Breast epithelium (tissue), 4 donors: ENCODE data around the gene KRTAP25-1. TPM values are rescaled to one million over a fixed set of nuclear protein-coding genes. Genes with fewer than 3 reads are reported as not detected.

ENCODE experiments used
- DNase-seq, 2 donors: peaks; one replicate each; pipeline ENCODE4 v3.0.0-alpha.2; 2019; ENCODE audit warnings: low spot score in 2 of 2
- H3K27ac ChIP-seq, 2 donors: fragments of 200-600 bp; sonication (generic) in 1 of 2; one replicate each; pipeline ENCODE4 v1.5.1; 2016 to 2019; ENCODE audit warnings: mild to moderate bottlenecking in 1 of 2
- H3K27me3 ChIP-seq, 2 donors: fragments of 200-600 bp; sonication (generic) in 1 of 2; one replicate each; pipeline versions ENCODE4 v1.5.1 to v1.6.0; 2017 to 2019; ENCODE audit warnings: control low read depth in 1 of 2, mild to moderate bottlenecking in 1 of 2
- H3K36me3 ChIP-seq: fragments of 200-600 bp; one replicate; pipeline ENCODE4 v1.5.1; 2019
- H3K4me1 ChIP-seq, 2 donors: fragments of 200-600 bp; sonication (generic); one replicate each; pipeline ENCODE4 v1.5.1; 2016 to 2019; ENCODE audit warnings: control low read depth in 1 of 2
- H3K4me3 ChIP-seq, 3 donors: fragments of 200-600 bp; sonication (generic); 1 replicate in 2 of 3; 2 replicates in 1 of 3; pipeline ENCODE4 v1.5.1; 2016 to 2019; ENCODE audit warnings: mild to moderate bottlenecking in 3 of 3, moderate library complexity in 2 of 3
- H3K9me3 ChIP-seq, 2 donors: fragments of 200-600 bp; sonication (generic) in 1 of 2; one replicate each; pipeline ENCODE4 v1.5.1; 2016 to 2019; ENCODE audit warnings: control low read depth in 1 of 2
- CTCF ChIP-seq, 3 donors: fragments of 450-650 bp; IDR thresholded peaks; one replicate each; pipeline ENCODE4 v1.5.1; 2016 to 2017; ENCODE audit warnings: antibody characterized with exemption in 3 of 3, mild to moderate bottlenecking in 3 of 3, moderate library complexity in 3 of 3
- POLR2A ChIP-seq: fragments of 450-650 bp; IDR thresholded peaks from one replicate; pipeline ENCODE4 v1.6.1; 2016; ENCODE audit warnings: antibody characterized with exemption, mild to moderate bottlenecking, moderate library complexity
- POLR2AphosphoS5 ChIP-seq, 3 donors: sonication (generic); formaldehyde crosslinking; IDR thresholded peaks; one replicate each; pipeline ENCODE4 v1.6.1; 2017; ENCODE audit warnings: antibody characterized with exemption in 3 of 3
- intact Hi-C: fragments of 100-400 bp; cut with DNase I; formaldehyde crosslinking; loops from one replicate; pipeline ENCODE4 v1.15.1; 2023; ENCODE audit warnings: low total_unique reads
- total RNA-seq, 3 donors: library from RNA; depleted of rRNA; stranded (reverse); fragments of >200 nt; gene quantifications; one replicate each; pipeline ENCODE4 v1.1.0, GENCODE V29; 2016

KRTAP25-1 gene
- total RNA-seq, 3 donors from 2014 or later: not detected

- H3K9me3 ChIP-seq: no peaks in the 10 kb centered on the region
- no peaks in the 10 kb centered on the region for H3K27me3 ChIP-seq
- H3K4me1 ChIP-seq: no peaks in the 10 kb centered on the region
- H3K36me3 ChIP-seq: no peaks in the 10 kb centered on the region
- TF ChIP-seq POLR2A (no peak), CTCF (IDR thresholded peaks at IDR 0.05) (no peak), POLR2AphosphoS5 (IDR thresholded peaks at IDR 0.05) (no peak)
- no peak for DNase-seq
- H3K4me3 ChIP-seq: no peak overlapping the region
- intact Hi-C loops: no loop called here
- no peak overlapping the region for H3K27ac ChIP-seq
Observed at GRCh38 chr21:30315701-30316100, 26.4 kb upstream of the KRTAP25-1 start.

GRCh38 chr21:30306884-30307283, 17.6 kb upstream of the KRTAP25-1 start:
- no peak for DNase-seq

GRCh38 chr21:30305136-30305535, 15.8 kb upstream of the KRTAP25-1 start:
- Histone ChIP-seq H3K27me3 (no peaks in the 10 kb centered on the region), H3K36me3 (no peaks in the 10 kb centered on the region), H3K9me3 (peaks cover 0 to 5% of the 10 kb centered on the region in 2 donors), H3K4me1 (no peaks in the 10 kb centered on the region), H3K4me3 (no peak overlapping the region), H3K27ac (no peak overlapping the region)
- intact Hi-C loops: no loop called here
- TF ChIP-seq CTCF (IDR thresholded peaks at IDR 0.05): no peak
- TF ChIP-seq POLR2AphosphoS5 (IDR thresholded peaks at IDR 0.05): no peak
- no peak for TF ChIP-seq POLR2A
- no peak for DNase-seq

More at GRCh38 chr21:30306884-30307283, 17.6 kb upstream of the KRTAP25-1 start:
- Histone ChIP-seq H3K4me1 (no peaks in the 10 kb centered on the region), H3K9me3 (no peaks in the 10 kb centered on the region), H3K27ac (no peak overlapping the region), H3K4me3 (no peak overlapping the region), H3K36me3 (no peaks in the 10 kb centered on the region), H3K27me3 (no peaks in the 10 kb centered on the region)
- intact Hi-C loops: no loop called here
- no peak for TF ChIP-seq POLR2AphosphoS5 (IDR thresholded peaks at IDR 0.05)
- TF ChIP-seq CTCF (IDR thresholded peaks at IDR 0.05): no peak
- TF ChIP-seq POLR2A: no peak

- no peak for DNase-seq
- no peaks in the 10 kb centered on the region for H3K9me3 ChIP-seq
- no peaks in the 10 kb centered on the region for H3K27me3 ChIP-seq
- no peaks in the 10 kb centered on the region for H3K36me3 ChIP-seq
- intact Hi-C loops: no loop called here
- no peak within 1 kb of the TSS for H3K27ac ChIP-seq
- no peaks in the 10 kb centered on the region for H3K4me1 ChIP-seq
- no peak within 1 kb of the TSS for H3K4me3 ChIP-seq
- no peak for TF ChIP-seq CTCF (IDR thresholded peaks at IDR 0.05)
- TF ChIP-seq POLR2AphosphoS5 (IDR thresholded peaks at IDR 0.05): no peak
- no peak for TF ChIP-seq POLR2A
Observed at GRCh38 chr21:30282850-30283249, 6.5 kb downstream of the KRTAP25-1 start, which contains the start of gene KRTAP24-1. KRTAP24-1 (minus strand) TSS chr21:30282950; CDS start chr21:30282932, 18 bp downstream.

- H3K9me3 ChIP-seq: no peaks in the 10 kb centered on the region
- no peak for TF ChIP-seq POLR2AphosphoS5 (IDR thresholded peaks at IDR 0.05)
- no peak for TF ChIP-seq CTCF (IDR thresholded peaks at IDR 0.05)
- no peak for TF ChIP-seq POLR2A
- H3K36me3 ChIP-seq: no peaks in the 10 kb centered on the region
- H3K4me1 ChIP-seq: no peaks in the 10 kb centered on the region
- peak overlapping the region in 1 of 2 donors; percentile 35 for H3K27ac ChIP-seq
- no peak for DNase-seq
- H3K4me3 ChIP-seq: no peak overlapping the region
- H3K27me3 ChIP-seq: no peaks in the 10 kb centered on the region
- intact Hi-C loops: no loop called here
Observed at GRCh38 chr21:30271611-30272010, 17.7 kb downstream of the KRTAP25-1 start.
